ENCODE measurements around the gene TAOK3.
"Not testable (repeated sequence)": the region's sequence is repeated elsewhere in the genome, so short reads cannot be mapped to it uniquely, and the experiment has no call there.

TAOK3 gene

DNA sequence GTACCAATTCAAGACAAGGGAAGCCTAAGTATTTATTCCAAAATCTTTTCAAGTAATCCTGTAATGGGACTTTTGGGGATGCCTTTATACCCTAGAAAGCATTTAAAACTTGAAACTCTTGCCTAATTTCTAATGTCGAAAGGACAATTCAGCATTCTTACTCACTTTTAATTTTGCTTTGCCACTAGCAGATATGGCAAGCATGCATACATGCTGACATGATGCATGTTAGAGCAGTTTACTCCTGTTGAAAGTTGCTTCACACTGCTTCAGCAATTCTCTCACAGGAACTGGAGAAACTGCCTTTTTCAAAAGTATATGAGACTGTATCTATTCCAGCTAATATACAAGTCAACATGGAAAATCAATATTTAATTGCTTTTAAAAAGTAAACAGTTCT is 79.9 kb downstream of the TAOK3 start:
- in situ Hi-C loops (cut with HindIII; ENCODE audit: low sequenced_read_pairs): no loop called here
- TF ChIP-seq, protein P1, sequence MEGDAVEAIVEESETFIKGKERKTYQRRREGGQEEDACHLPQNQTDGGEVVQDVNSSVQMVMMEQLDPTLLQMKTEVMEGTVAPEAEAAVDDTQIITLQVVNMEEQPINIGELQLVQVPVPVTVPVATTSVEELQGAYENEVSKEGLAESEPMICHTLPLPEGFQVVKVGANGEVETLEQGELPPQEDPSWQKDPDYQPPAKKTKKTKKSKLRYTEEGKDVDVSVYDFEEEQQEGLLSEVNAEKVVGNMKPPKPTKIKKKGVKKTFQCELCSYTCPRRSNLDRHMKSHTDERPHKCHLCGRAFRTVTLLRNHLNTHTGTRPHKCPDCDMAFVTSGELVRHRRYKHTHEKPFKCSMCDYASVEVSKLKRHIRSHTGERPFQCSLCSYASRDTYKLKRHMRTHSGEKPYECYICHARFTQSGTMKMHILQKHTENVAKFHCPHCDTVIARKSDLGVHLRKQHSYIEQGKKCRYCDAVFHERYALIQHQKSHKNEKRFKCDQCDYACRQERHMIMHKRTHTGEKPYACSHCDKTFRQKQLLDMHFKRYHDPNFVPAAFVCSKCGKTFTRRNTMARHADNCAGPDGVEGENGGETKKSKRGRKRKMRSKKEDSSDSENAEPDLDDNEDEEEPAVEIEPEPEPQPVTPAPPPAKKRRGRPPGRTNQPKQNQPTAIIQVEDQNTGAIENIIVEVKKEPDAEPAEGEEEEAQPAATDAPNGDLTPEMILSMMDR (IDR thresholded peaks at IDR 0.05; ENCODE audit: low read depth, low read length): no peak
- DNase-seq (ENCODE audit: low read depth, low spot score): no peak
- H3K4me3 ChIP-seq (ENCODE audit: low read depth, low read length): no peak overlapping the region

DNA sequence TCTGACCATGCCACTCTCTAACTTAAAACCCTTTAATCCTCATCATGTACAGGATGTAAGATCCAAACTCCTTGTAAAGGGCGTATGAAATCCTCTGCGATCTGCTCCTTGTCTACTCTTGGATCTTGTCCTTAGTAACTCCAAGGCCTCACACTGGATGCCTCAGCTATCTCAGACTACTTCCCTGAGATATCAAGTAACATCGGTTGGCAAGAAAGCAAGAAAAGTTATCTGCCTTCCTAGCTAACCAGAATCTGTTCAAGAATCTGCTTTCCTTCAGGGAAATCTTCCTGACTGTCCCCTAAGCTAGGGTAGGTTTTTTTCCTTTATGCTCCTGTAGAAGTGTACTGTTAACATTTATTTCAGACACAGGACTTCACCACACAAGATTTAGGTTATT is 82.6 kb downstream of the TAOK3 start:
- H3K4me3 ChIP-seq (ENCODE audit: low read depth, low read length): no peak overlapping the region
- in situ Hi-C loops (cut with HindIII; ENCODE audit: low sequenced_read_pairs): no loop called here
- peak; percentile 15 for DNase-seq (ENCODE audit: low read depth, low spot score)
- TF ChIP-seq, protein P1 (IDR thresholded peaks at IDR 0.05; ENCODE audit: low read depth, low read length): no peak

DNA sequence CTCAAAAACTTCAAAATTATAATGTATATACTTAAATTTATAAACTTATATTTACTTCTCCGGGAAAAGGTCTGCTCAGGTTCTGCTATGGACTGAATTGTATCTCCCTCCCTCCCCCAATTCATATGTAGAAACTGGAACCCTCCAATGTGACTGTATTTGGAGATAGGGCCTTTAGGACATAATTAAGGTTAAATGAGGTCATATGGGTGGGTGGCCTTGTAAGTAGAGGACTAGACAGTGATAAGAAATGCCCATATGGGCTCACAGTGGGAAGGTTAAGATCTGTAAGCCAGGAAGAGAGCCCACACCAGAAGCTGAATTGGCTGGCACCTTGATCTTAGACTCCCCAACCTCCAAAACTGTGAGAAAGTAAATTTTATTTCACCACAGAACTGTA is 84.5 kb downstream of the TAOK3 start:
- H3K4me3 ChIP-seq (ENCODE audit: low read depth, low read length): no peak overlapping the region
- TF ChIP-seq, protein P1 (IDR thresholded peaks at IDR 0.05; ENCODE audit: low read depth, low read length): no peak
- in situ Hi-C loops (cut with HindIII; ENCODE audit: low sequenced_read_pairs): no loop called here
- no peak for DNase-seq (ENCODE audit: low read depth, low spot score)

DNA sequence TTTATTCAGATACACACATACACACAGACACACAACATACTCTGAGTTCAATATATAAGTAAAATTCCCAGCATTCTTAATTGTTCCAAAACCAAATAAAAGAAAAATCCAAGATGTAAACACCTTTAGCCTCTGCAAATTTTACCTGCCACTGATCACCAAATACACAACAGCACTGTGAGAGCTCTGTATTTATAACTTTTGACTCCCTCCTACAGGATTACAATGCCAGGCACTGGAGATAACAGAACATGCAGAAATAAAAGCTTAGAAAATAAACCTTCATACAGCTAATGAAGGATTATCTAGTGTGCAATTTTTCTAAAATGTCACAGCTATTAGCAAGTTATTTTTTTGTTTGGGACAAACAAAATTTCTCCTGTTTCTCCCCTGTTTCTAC is 85.0 kb downstream of the TAOK3 start:
- DNase-seq (ENCODE audit: low read depth, low spot score): no peak
- in situ Hi-C loops (cut with HindIII; ENCODE audit: low sequenced_read_pairs): no loop called here
- H3K4me3 ChIP-seq (ENCODE audit: low read depth, low read length): no peak overlapping the region
- TF ChIP-seq, protein P1 (IDR thresholded peaks at IDR 0.05; ENCODE audit: low read depth, low read length): no peak

DNA sequence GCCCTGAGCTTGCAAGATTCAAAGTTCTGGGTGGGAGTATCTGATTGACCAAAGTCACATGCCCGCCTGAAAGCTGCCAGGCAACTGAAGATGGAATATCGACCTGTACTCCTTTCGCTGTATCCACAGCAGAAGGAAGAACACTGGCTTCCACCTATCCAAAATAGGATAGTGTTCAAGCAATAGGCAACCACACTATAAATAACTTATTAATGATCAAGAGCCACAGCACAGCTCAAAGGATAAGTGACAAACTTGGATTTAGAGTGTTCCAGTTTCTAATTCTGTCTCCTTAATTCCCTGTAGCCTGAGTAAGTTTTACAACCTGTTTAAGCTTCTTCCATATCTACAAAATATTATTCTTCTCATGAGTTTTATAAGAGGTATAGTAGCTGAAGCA is 89.9 kb downstream of the TAOK3 start:
- H3K4me3 ChIP-seq (ENCODE audit: low read depth, low read length): no peak overlapping the region
- TF ChIP-seq, protein P1 (IDR thresholded peaks at IDR 0.05; ENCODE audit: low read depth, low read length): no peak

DNA sequence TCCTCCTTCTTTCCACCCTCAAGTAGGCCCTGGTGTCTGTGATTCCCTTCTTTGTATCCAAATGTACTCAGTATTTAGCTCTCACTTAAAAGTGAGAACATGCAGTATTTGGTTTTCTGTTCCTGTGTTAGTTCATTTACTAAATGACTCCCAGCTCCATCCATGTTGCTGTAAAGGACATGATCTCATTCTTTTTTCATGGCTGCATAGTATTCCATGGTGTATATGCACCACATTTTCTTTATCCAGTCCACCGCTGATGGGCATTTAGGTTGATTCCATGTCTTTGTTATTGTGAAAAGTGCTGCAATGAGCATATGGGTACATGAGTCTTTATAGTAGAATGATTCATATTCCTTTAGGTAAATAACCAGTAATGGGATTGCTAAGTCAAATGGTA is 94.4 kb downstream of the TAOK3 start:
- DNase-seq (ENCODE audit: low read depth, low spot score); in situ Hi-C loops (cut with HindIII; ENCODE audit: low sequenced_read_pairs); H3K4me3 ChIP-seq (ENCODE audit: low read depth, low read length): not testable (repeated sequence)

More for the DNA sequence above, 89.9 kb downstream of the TAOK3 start:
- in situ Hi-C loops (cut with HindIII; ENCODE audit: low sequenced_read_pairs): no loop called here
- DNase-seq (ENCODE audit: low read depth, low spot score): no peak

DNA sequence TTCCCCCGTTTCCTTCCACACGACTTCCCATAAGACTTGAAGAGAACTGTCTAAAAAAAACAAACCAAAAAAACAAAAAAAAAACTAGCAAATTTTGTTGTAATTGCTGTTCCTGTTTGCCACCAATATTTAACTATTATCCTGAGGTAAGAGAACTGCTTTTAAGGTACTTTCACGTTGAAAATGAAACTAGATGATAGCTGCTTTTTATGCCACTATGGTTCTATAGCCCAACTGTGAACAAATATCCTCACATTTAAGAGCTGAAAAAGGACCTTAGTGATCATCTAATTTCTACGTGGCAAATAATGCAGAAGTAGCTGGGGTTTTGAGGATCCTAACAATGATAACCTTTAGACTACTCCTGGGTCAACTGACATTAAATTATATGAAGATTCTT is 98.6 kb downstream of the TAOK3 start:
- no peak overlapping the region for H3K4me3 ChIP-seq (ENCODE audit: low read depth, low read length)
- TF ChIP-seq, protein P1 (IDR thresholded peaks at IDR 0.05; ENCODE audit: low read depth, low read length): no peak
- in situ Hi-C loops (cut with HindIII; ENCODE audit: low sequenced_read_pairs): no loop called here
- DNase-seq (ENCODE audit: low read depth, low spot score): no peak

All from astrocyte of the spinal cord (primary cell).